Esophagus muscularis mucosa (tissue), 3 donors: ENCODE data around the gene TSC22D2.

ENCODE experiments used
- POLR2A ChIP-seq: fragments of 450-650 bp; IDR thresholded peaks from one replicate; pipeline ENCODE4 v1.6.1; 2017; ENCODE audit warnings: antibody characterized with exemption, moderate library complexity, mild to moderate bottlenecking, low read depth
- POLR2AphosphoS5 ChIP-seq, 2 donors: sonication (generic); formaldehyde crosslinking; IDR thresholded peaks; one replicate each; pipeline ENCODE4 v1.6.1; 2017; ENCODE audit warnings: antibody characterized with exemption in 2 of 2
- TF ChIP-seq, protein P1 (sequence below), 3 experiments: fragments of 200-600 bp in 2 of 3; fragments of 450-650 bp in 1 of 3; sonication (generic) in 2 of 3; IDR thresholded peaks; one replicate each; pipeline ENCODE4 v1.5.1; 2017 to 2019; ENCODE audit warnings: antibody characterized with exemption in 3 of 3, mild to moderate bottlenecking in 2 of 3, moderate library complexity in 1 of 3

DNA sequence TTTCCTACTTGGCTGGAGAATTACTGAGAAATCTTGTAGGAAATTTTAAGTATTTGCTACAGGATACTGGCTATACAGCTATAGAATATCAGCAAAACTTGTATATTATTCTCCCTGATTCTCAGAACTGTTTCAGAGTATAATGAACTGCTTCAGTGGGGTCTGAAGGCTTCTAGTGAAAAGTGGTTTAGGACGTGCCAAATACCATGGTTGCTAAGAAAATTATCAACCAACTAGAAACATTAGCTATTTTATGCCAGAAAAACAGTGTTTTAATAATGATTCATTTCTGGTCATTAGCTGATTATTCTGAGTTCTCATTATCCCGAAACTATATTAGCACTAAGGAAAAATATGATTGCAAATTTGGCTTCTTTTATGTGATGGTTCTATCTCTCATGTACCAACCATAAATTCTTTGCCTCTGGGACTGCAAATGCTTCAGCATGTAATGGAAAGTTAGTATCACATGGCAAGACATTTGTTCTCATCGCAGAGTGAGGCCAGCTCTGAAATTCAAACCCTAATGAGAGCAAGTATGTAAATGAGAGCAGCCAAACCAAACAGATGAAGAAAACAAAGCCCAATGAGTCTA is 11.0 kb upstream of the TSC22D2 start:
- TF ChIP-seq, protein P1, sequence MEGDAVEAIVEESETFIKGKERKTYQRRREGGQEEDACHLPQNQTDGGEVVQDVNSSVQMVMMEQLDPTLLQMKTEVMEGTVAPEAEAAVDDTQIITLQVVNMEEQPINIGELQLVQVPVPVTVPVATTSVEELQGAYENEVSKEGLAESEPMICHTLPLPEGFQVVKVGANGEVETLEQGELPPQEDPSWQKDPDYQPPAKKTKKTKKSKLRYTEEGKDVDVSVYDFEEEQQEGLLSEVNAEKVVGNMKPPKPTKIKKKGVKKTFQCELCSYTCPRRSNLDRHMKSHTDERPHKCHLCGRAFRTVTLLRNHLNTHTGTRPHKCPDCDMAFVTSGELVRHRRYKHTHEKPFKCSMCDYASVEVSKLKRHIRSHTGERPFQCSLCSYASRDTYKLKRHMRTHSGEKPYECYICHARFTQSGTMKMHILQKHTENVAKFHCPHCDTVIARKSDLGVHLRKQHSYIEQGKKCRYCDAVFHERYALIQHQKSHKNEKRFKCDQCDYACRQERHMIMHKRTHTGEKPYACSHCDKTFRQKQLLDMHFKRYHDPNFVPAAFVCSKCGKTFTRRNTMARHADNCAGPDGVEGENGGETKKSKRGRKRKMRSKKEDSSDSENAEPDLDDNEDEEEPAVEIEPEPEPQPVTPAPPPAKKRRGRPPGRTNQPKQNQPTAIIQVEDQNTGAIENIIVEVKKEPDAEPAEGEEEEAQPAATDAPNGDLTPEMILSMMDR (IDR thresholded peaks at IDR 0.05): no peak
- TF ChIP-seq POLR2A: no peak
- TF ChIP-seq POLR2AphosphoS5 (IDR thresholded peaks at IDR 0.05): no peak
